ENCODE data around the gene ST3GAL4. TPM values are rescaled to one million over a fixed set of nuclear protein-coding genes. Genes with fewer than 3 reads are reported as not detected.

ST3GAL4 gene
- polyA plus RNA-seq, 1 of the 3 experiments (the other 2 are of a cell fraction): 32.0 TPM

GRCh38 chr11:126451211-126451802 is 95.8 kb downstream of the ST3GAL4 start:
- Histone ChIP-seq H3K4me1 (ENCODE audit: control insufficient read depth in 1 of 2, insufficient read depth in 2 of 2, low read depth in 1 of 2, low read length in 1 of 2) (peaks cover 0 to 18% of the 10 kb centered on the region in 2 experiments; a peak in 1 of 4 replicates), H3K9me2 (no peaks in the 10 kb centered on the region), H3K4me3 (ENCODE audit: low read depth in 2 of 2, low read length in 1 of 2) (no peak overlapping the region), H3F3A (replicated peaks; ENCODE audit: insufficient read depth) (peaks cover 22% of the 10 kb centered on the region), H3K4me2 (no peak overlapping the region), H3K36me3 (replicated peaks in 1 of 2; ENCODE audit: control insufficient read depth in 1 of 2, insufficient read depth in 2 of 2, low read length in 1 of 2) (no peaks in the 10 kb centered on the region), H3K27me3 (ENCODE audit: insufficient read depth) (no peaks in the 10 kb centered on the region), H3K79me2 (ENCODE audit: insufficient read depth) (no peaks in the 10 kb centered on the region), H3K9ac (no peak overlapping the region), H4K20me1 (ENCODE audit: insufficient read depth) (no peaks in the 10 kb centered on the region), H2AFZ (ENCODE audit: low read depth) (no peak overlapping the region), H3K9me3 (no peaks in the 10 kb centered on the region), H3K27ac (ENCODE audit: low read depth in 2 of 2, low read length in 1 of 2) (no peak overlapping the region)
- ChIA-PET POLR2A (no interaction called here), CTCF (interaction anchor here (2.0 to 5.9 kb wide), 3 partner anchors 9 to 141 kb away, joined by 7 to 44 read pairs (median 21); no protein-coding TSS in a partner anchor)
- WGBS (ENCODE audit: low lambda C conversion rate): 80% methylated on average over 15 of the region's 15 CpGs
- TF ChIP-seq FOXJ3 (CRISPR knock-in tag; IDR thresholded peaks at IDR 0.05) (no peak), GABPA (IDR thresholded peaks at IDR 0.05; ENCODE audit: low read depth) (no peak), SMC3 (IDR thresholded peaks at IDR 0.05; ENCODE audit: low read depth, low read length) (no peak), ZBTB33 (IDR thresholded peaks at IDR 0.05; ENCODE audit: borderline replicate concordance, low read depth) (no peak), USF1 (IDR thresholded peaks at IDR 0.05; ENCODE audit: borderline replicate concordance, low read depth) (no peak), USF2 (IDR thresholded peaks at IDR 0.05; ENCODE audit: borderline replicate concordance, low read depth, low read length) (no peak), CTCF (IDR thresholded peaks at IDR 0.05) (no peak), EZH2phosphoT487 (IDR thresholded peaks at IDR 0.05; ENCODE audit: borderline replicate concordance, low read depth) (no peak), MXI1 (IDR thresholded peaks at IDR 0.05; ENCODE audit: low read depth, low read length) (no peak), TEAD4 (IDR thresholded peaks at IDR 0.05; ENCODE audit: borderline replicate concordance, insufficient read depth) (no peak)
- no peak for DNase-seq
